Activated CD8-positive, alpha-beta memory T cell treated with anti-CD3 and anti-CD28 coated beads for 4 hours (primary cell): ENCODE data around the gene DUSP28.
"Not testable (repeated sequence)": the region's sequence is repeated elsewhere in the genome, so short reads cannot be mapped to it uniquely, and the experiment has no call there.

Experiments used
- DNase-seq, 2 donors: peaks; one replicate each; pipeline ENCODE4 v3.0.0-alpha.2; 2020; ENCODE audit warnings: low read depth in 2 of 2

DUSP28 gene

GRCh38 chr2:240527153-240527750, 32.9 kb upstream of the DUSP28 start:
- no peak for DNase-seq

DNA sequence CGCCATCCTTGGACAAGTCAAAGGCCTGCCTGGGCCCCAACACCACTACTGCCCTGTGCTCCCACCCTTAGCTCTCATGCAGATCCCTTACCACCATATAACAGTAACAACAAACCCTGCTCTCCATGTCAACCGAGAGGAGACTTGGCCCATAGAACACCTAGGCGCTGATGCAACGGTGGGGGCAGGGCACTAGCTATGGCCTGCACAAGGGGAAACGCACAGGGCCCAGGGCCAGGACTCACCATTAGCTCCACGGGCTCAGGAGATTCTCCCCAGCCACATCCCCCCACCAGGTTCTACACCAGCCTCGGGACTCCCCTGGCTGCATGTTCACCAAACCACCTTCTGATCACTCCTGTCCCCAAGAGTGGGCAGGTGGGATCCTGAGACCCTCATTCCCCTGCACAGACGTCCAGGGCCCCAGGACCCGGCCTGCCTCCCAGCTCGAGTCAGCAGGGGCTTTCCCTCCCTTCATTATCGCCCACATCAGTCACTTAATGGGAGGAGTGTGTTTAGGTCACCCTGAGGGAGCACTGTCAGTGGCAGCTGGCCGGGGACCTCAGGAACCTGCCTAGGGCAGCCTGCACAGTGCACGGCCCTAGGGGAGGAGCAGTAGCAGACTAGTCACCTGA, 31.6 kb upstream of the DUSP28 start:
- no peak for DNase-seq

- DNase-seq = no peak
Observed at GRCh38 chr2:240529344-240529999, 30.7 kb upstream of the DUSP28 start.

GRCh38 chr2:240530181-240530580, 30.0 kb upstream of the DUSP28 start:
- no peak for DNase-seq

GRCh38 chr2:240531038-240531437, 29.1 kb upstream of the DUSP28 start:
- DNase-seq = no peak

DNA sequence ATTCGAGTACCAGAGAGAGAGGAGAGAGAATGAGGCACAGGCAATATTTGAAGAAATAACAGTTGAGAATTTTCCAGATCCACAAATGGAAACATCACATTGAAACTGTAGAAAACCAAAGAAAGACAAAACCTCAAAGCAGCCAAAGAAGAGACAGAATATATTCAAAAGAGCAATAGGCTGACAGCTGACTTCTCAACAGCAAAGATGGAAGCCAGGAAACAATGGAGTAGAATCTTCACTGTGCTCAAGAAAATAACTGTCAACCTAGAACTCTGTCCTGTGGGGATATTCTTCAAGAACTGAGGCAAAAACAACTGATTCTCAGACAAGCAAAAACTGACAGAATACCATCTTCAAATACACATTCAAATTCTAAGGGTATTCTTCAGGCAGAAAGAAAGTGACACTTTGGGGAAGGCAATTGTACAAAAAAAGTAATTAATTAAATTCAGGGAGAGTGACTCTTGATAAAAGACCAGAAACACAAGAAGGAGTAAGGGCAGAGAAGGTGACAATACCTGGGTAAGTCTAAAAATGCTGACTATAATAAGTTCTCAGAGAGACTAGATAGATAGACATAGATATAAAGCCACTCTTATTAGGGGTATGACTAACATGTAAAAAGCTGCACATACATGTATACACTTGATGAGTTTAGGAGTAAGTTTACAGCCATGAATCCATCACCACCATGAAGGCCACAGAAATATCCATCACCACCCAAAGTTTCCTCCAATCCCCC, 28.0 kb upstream of the DUSP28 start:
- no peak for DNase-seq

DNA sequence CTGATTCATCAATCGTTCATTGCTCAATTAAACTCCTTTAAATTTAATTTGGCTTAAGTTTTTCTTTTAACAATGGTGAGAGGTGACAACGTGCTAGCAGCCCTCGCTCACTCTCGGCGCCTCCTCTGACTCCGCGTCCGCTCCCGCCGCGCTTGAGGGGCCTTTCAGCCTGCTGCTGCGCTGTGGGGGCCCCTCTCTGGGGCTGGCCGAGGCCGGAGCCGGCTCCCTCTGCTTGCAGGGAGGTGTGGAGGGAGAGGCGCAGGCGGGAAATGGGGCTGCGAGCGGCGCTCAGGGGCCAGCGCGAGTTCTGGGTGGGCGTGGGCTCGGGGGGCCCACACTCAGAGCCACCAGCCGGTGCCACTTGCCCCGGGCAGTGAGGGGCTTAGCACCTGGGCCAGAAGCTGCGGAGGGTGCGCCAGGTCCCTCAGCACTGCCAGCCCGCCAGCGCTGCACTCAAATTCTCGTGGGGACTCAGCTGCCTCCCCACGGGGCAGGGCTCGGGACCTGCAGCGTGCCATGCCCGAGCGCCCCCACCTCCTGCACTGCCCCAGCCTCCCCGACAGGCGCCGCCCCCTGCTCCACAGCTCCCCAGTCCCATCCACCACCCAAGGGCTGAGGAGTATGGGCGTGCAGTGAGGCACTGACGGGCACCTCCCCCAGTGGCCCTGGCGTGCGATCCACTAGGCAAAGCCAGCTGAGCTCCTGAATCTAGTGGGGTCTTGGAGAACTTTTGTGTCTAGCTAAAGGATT, 22.0 kb upstream of the DUSP28 start:
- no peak for DNase-seq

- DNase-seq = not testable (repeated sequence)
Observed at GRCh38 chr2:240539101-240539500, 21.1 kb upstream of the DUSP28 start.

GRCh38 chr2:240539906-240540305, 20.3 kb upstream of the DUSP28 start:
- no peak for DNase-seq

- no peak for DNase-seq
Observed at GRCh38 chr2:240551288-240551687, 8.9 kb upstream of the DUSP28 start.

DNA sequence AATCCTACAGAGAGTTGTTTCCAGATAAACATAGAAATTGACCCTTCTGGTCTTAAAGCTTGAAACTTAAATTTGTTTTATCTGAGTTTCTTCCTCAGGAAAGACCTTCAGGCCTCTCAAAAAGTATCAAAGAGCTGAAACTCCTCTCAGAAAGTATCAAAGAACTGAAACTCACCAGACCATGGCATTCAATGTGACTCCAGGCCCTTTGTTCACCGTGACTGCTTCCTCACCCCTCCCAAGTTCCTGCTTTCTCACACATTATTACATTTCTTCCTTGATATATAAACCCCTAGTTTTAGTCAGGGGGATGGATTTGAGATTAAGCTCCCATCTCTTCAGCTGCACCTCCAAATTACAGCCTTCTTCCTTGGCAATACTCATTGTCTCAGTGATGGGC, 8.3 kb upstream of the DUSP28 start:
- DNase-seq = no peak

- no peak for DNase-seq
Observed at GRCh38 chr2:240553956-240554480, 6.1 kb upstream of the DUSP28 start.

DNA sequence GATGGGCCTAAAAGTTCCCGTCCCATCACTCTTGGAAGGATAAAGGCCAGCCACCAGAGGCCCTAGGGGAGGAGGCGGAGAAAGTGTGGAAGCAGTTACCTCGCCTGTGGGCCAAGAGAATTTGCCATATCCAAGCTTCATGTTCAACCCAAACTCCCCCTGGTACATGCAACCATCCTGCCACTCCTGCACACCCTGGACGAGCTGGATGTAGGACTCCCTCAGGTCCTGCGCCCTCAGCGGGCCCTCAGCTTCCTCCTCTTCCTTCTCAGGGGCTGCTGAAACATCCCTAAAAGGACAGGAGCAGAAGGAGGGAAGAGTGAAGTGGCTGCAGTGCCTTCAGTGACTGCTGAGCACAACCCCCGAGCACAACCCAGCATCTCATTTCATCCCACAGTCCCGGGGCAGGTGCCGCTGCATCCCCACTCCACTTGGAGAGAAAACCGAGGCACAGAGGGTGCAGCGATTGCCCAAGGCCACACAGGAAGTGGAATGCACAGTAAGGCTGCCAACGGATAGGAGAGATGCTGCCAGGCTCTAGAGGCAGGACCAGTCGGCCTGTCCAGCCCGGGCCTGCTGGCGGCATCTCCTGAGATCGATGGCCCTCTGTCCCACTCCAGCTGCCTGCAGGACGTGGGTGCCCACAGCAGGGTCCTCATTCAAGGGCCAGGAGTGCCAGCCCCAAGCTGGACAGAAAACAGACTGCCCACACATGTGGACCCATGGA, 5.2 kb upstream of the DUSP28 start:
- DNase-seq = no peak

- DNase-seq = no peak
Observed at GRCh38 chr2:240555541-240556250, 4.5 kb upstream of the DUSP28 start.

DNA sequence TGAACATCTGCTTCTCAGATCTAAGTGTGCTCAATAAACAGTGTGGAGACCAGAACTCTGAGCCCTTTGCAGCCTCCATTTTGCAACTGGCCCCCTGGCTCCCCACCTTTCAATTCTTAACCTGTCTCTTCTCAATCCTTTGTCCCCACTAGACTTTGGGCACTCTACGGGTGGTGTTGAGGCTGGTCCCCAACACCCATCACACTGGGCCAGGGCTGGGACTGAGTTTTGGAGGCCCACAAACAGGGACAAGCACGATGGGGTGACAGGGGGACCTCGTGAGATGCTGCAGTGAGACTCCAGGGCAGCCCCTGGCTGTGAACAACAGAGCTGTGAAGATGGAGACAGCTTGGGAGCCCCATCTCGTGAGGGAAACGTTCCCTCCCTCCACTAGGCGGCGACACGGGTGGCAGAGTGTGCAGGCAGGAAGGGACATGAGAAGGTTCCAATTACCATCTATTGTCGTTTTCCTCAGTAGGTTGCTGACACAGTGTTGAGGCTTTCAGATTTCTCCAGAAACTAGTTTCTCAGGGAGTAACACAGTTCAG, 3.5 kb upstream of the DUSP28 start:
- no peak for DNase-seq

DNA sequence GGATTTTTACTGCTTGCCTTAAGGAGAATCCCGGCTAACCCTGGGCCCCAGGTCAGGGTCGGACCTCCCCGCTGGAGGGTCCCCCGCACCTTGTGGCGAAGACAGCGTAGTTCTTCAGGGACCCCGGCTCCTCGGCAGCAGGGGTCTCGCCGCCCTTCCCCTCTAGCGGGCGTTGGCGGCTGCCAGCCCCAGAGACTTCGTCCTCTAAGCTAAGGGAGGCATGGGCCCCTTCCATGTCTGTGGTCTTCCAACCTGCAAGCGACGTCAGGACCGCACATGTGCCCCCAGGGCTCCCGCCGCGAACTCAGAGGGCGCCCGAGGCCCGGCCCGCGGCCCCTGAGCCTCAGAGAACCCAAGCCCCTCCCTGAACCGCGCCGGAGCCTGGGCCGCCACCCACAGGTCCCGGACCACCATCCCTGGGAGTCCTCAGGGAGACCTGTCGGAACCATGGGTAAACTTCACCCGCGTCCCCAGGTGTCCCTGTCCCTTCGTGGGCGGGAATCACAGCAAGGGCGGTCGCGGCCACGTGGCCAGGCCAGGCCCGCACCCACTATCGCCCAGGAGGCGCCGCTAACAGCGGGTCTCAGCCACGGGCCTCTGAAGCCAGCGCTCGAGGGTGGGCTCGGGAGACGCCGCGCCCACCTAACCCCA, 2.9 kb upstream of the DUSP28 start:
- DNase-seq = no peak

- no peak for DNase-seq
Observed at GRCh38 chr2:240557808-240558207, 2.3 kb upstream of the DUSP28 start, which contains the start of gene ANKMY1. Gene ANKMY1, minus strand, starts transcription at chr2:240557988. Its CDS starts 653 bp downstream, at chr2:240557335.

DNA sequence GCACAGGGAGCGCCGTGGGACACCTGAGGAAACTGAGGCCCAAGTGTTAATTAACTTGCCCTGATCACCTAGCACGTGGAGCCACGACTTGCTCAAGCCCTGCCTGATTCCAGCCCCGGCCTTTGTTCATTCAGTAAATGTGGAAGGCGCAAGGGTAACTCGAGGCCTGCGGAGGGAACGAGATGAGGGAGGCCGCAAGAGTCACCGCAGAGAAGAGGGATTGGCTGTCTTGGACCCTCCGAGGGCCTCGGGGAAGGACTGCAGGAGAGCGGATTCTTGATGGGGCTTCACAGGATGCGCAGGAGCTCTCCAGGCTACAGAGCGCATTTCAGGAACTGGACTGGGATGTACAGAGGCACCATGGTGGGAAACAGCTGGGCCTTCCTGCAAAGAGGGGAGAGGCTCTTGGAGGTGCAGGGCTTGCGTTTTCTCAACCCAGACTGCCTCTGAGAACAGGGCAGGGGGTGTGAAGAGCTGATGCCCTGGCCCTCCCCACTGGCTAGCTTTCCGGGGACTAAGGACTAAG, 1.9 kb upstream of the DUSP28 start:
- no peak for DNase-seq

DNA sequence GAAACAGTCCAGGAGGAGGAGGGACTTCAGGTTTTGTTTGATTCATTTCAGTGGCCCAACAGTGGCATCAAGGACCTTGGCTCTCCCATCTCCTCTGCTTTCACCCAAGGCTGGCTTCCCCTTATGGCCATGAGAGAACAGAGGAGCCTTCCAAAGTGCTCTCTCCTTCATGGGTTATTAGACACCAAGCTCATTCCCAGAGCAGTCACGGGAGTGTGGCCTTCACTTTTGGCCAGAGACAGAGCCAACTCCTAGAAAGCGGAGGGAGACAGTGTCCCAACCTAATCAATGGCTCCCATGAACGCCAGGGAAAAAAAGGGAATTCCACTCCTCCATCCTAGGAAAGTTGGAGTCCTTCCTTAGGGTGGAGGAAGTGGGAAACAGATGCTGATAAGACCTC, 871 bp upstream of the DUSP28 start:
- DNase-seq = no peak
